GM10266 (cell line): Measurements from ENCODE around the gene OR52E2.

Experiments
- DNase-seq: peaks from one replicate; pipeline ENCODE4 v3.0.0; 2012; ENCODE audit errors: extremely low spot score
- CTCF ChIP-seq: IDR thresholded peaks from 2 replicates; pipeline ENCODE4 v1.5.1; 2012; ENCODE audit warnings: mild to moderate bottlenecking, low read depth; ENCODE audit not compliant: control insufficient read depth, insufficient read depth; ENCODE audit errors: missing control alignments

Gene OR52E2

DNA sequence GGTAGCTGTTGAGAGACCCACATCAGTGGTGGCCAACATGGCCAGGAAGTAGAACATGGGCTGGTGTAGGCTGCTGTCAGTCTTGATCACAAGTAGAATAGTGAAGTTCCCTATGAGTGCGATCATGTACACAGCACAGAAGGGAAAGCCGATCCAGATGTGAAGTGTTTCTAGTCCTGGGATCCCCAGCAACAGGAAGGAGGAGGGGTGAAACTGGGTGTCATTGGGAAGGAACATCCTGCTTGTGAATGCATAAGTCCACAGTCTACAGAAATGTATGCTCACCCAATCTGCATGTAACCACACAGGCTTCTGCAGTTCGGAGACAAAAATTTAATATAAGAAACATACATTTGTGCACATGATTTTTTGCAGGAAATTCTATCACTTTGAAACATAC is at the start of gene OR52E2:
Gene OR52E2 (minus strand): TSS at position 237 of the 400 bp plus-strand sequence. CDS start 0 bp downstream, at position 237.
- no peak for TF ChIP-seq CTCF
- DNase-seq = no peak

GRCh38 chr11:5107285-5107684 is 47.9 kb upstream of the OR52E2 start:
- no peak for DNase-seq
- no peak for TF ChIP-seq CTCF

GRCh38 chr11:5103066-5103465 is 43.6 kb upstream of the OR52E2 start:
- TF ChIP-seq CTCF = no peak
- DNase-seq = no peak

DNA sequence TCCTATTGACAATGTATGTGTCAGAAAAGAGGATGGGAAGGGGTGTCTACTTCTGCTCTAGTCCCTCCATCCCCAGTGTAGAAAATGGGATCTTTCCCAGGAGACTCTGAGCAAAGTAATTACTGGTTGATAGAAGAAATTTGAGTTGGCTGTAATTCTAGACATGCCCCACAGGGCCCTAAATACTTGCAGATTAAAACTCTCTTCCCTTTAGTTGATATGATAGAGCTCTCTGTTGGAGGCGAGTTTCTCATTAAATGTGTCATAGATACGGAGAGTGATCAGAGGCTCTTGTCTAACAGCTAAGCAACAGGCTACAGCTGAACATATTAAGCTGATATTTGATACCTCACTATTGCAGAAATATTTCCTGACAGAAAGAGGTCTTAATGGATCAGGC is 42.8 kb upstream of the OR52E2 start:
- no peak for DNase-seq
- no peak for TF ChIP-seq CTCF

DNA sequence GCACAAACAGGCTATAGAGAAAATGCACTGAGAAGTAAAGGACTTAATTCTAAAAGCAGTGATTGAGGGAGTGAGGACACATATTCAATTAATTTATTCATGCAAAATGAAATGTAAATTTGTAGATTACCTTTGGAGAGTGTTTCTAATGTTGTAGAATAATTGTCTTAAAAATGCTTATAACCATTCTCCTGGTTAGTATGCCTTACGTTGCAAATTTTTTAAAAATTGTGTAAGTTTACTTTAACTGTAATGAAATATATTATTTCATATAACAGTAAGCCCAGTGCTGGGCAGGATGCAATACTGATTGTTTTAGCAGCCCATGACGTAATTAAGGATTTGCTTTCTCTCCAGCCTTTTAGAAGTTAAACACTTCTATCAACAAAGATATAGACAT is 36.6 kb upstream of the OR52E2 start:
- no peak for DNase-seq
- TF ChIP-seq CTCF = no peak

GRCh38 chr11:5092821-5093585 is 33.6 kb upstream of the OR52E2 start:
- no peak for DNase-seq
- TF ChIP-seq CTCF = no peak

GRCh38 chr11:5090668-5091067 is 31.2 kb upstream of the OR52E2 start:
- no peak for TF ChIP-seq CTCF
- DNase-seq = no peak
